HepG2 (cell line): ENCODE results near the gene BSG. TPM values are rescaled to one million over a fixed set of nuclear protein-coding genes. Genes with fewer than 3 reads are reported as not detected.

Source experiments
- ATAC-seq: fragments of 200-7000 bp; cut with Tn5 transposase; 3 replicates; pipeline ENCODE4 v1.9.1; 2020; ENCODE audit warnings: mild to moderate bottlenecking, moderate library complexity
- BruUV-seq: library from RNA; stranded (reverse); fragments of 400-500 nt; replicated peaks from 2 replicates; lab custom pipeline; 2021; lab: Mats Ljungman, UMichigan
- CTCF ChIA-PET: fragments of 300-600 bp; formaldehyde crosslinking; extraction: SDS; loops from one replicate; lab custom pipeline; 2021; ENCODE audit warnings: low total read pairs, inconsistent platforms, low intra/inter-chr PET ratio; lab: Yijun Ruan, JAX
- POLR2A ChIA-PET: fragments of 350-600 bp; sonication (Branson Sonifier 250); formaldehyde crosslinking; loops from one replicate; lab custom pipeline; 2020; ENCODE audit warnings: antibody characterized with exemption, inconsistent platforms; lab: Yijun Ruan, JAX
- DNase-seq: peaks from one replicate; pipeline ENCODE4 v3.0.0-alpha.2; 2015; ENCODE audit warnings: low spot score
- FAIRE-seq: peaks from 3 replicates; lab custom pipeline; 2011; peaks lifted over from hg19 to GRCh38; lab: Jason Lieb, UNC
- H2AFZ ChIP-seq: one replicate; pipeline ENCODE4 v1.6.1; 2011; ENCODE audit warnings: low read length, inconsistent platforms
- H3K27ac ChIP-seq: fragments of 300-600 bp; 3 replicates; pipeline ENCODE4 v1.8.0; 2011; ENCODE audit warnings: mixed run types, mild to moderate bottlenecking, mixed read lengths, low read length, inconsistent platforms; ENCODE audit not compliant: insufficient read depth; ENCODE audit errors: extremely low read length
- H3K27me3 ChIP-seq, 2 experiments: fragments of 200-600 bp in 1 of 2; 2 replicates in 1 of 2; 3 replicates in 1 of 2; pipeline versions ENCODE4 v1.6.0 to v1.8.0; 2011; ENCODE audit warnings: low read length in 2 of 2, mild to moderate bottlenecking in 2 of 2, moderate library complexity in 2 of 2, inconsistent platforms in 1 of 2; ENCODE audit not compliant: insufficient read depth in 2 of 2, control insufficient read depth in 1 of 2
- H3K36me3 ChIP-seq, 2 experiments: fragments of 200-600 bp in 1 of 2; replicated peaks in 1 of 2; 2 replicates in 1 of 2; 3 replicates in 1 of 2; pipeline versions ENCODE4 v1.5.1 to v1.8.0; 2011; ENCODE audit warnings: low read length in 2 of 2, inconsistent platforms in 1 of 2; ENCODE audit not compliant: insufficient read depth in 2 of 2, control insufficient read depth in 1 of 2
- H3K4me1 ChIP-seq: 2 replicates; pipeline ENCODE4 v1.5.1; 2012; ENCODE audit warnings: low read length, inconsistent platforms; ENCODE audit not compliant: insufficient read depth
- H3K4me2 ChIP-seq: 2 replicates; pipeline ENCODE4 v1.6.0; 2011; ENCODE audit warnings: low read depth, low read length, inconsistent platforms
- H3K4me3 ChIP-seq, 3 experiments: fragments of 200-600 bp in 1 of 3; sonication (generic), shearing (Covaris generic) in 1 of 3; replicated peaks in 1 of 3; 2 replicates each; pipeline ENCODE4 v1.5.1; 2011 to 2016; ENCODE audit warnings: low read length in 3 of 3, inconsistent platforms in 2 of 3, low read depth in 2 of 3, mild to moderate bottlenecking in 2 of 3, control low read depth in 1 of 3, mixed read lengths in 1 of 3; ENCODE audit not compliant: insufficient read depth in 1 of 3
- H3K79me2 ChIP-seq: one replicate; pipeline ENCODE4 v1.6.1; 2011; ENCODE audit warnings: low read length, inconsistent platforms; ENCODE audit not compliant: insufficient read depth
- H3K9ac ChIP-seq: 2 replicates; pipeline ENCODE4 v1.6.0; 2011; ENCODE audit warnings: mild to moderate bottlenecking, low read depth, low read length, inconsistent platforms; ENCODE audit not compliant: insufficient read depth
- H3K9me3 ChIP-seq: 2 replicates; pipeline ENCODE4 v1.5.1; 2012; ENCODE audit warnings: mild to moderate bottlenecking, low read length
- H4K20me1 ChIP-seq: 2 replicates; pipeline ENCODE4 v1.6.0; 2011; ENCODE audit warnings: inconsistent platforms, mild to moderate bottlenecking, low read length, moderate library complexity; ENCODE audit not compliant: insufficient read depth
- AGO2 ChIP-seq: fragments of 200-400 bp; formaldehyde crosslinking; optimal IDR thresholded peaks from 2 replicates; pipeline ENCODE3; 2017; ENCODE audit warnings: mild to moderate bottlenecking, low read depth, low read length, moderate library complexity
- AKAP8 ChIP-seq: sonication (generic); formaldehyde crosslinking; IDR thresholded peaks from 2 replicates; pipeline ENCODE4 v1.5.1; 2020; ENCODE audit warnings: mild to moderate bottlenecking, missing genetic modification reagents
- CHCHD3 ChIP-seq: sonication (generic); formaldehyde crosslinking; IDR thresholded peaks from 2 replicates; pipeline ENCODE4 v1.8.0; 2022; ENCODE audit warnings: mild to moderate bottlenecking, missing genetic modification reagents, moderate library complexity
- CREB3 ChIP-seq: sonication (generic); formaldehyde crosslinking; IDR thresholded peaks from 2 replicates; pipeline ENCODE4 v1.5.0; 2020; ENCODE audit warnings: missing genetic modification reagents
- ELF3 ChIP-seq: IDR thresholded peaks from 2 replicates; pipeline ENCODE4 v1.6.1; 2016; ENCODE audit warnings: missing genetic modification reagents, missing compliant biosample characterization
- HOXA5 ChIP-seq: sonication (generic); formaldehyde crosslinking; IDR thresholded peaks from 2 replicates; pipeline ENCODE4 v1.4.0; 2020; ENCODE audit warnings: missing genetic modification reagents
- KLF15 ChIP-seq: sonication (generic); formaldehyde crosslinking; IDR thresholded peaks from 2 replicates; pipeline ENCODE4 v1.8.1; 2023; ENCODE audit warnings: borderline replicate concordance, mild to moderate bottlenecking, inconsistent platforms, missing genetic modification reagents, mixed read lengths
- RBFOX2 ChIP-seq: fragments of 200-400 bp; formaldehyde crosslinking; IDR thresholded peaks from 2 replicates; pipeline ENCODE4 v1.6.1; 2017; ENCODE audit warnings: low read depth, mild to moderate bottlenecking, low read length
- REPIN1 ChIP-seq: sonication (generic); formaldehyde crosslinking; IDR thresholded peaks from 2 replicates; pipeline ENCODE4 v1.8.0; 2022; ENCODE audit warnings: missing genetic modification reagents, low read depth, mild to moderate bottlenecking, borderline replicate concordance
- SIN3A ChIP-seq: IDR thresholded peaks from 2 replicates; pipeline ENCODE4 v1.6.1; 2011; ENCODE audit warnings: low read depth, mild to moderate bottlenecking, control low read depth, low read length, borderline replicate concordance
- SMARCC2 ChIP-seq: fragments of 450-650 bp; IDR thresholded peaks from 2 replicates; pipeline ENCODE4 v1.6.1; 2017; ENCODE audit warnings: antibody characterized with exemption, mild to moderate bottlenecking
- TIGD3 ChIP-seq: sonication (generic); formaldehyde crosslinking; IDR thresholded peaks from 2 replicates; pipeline ENCODE4 v1.5.1; 2020; ENCODE audit warnings: mild to moderate bottlenecking, missing genetic modification reagents, borderline replicate concordance
- ZMAT3 ChIP-seq: sonication (generic); formaldehyde crosslinking; conservative IDR thresholded peaks from 2 replicates; pipeline ENCODE4 v1.7.0; 2021; ENCODE audit warnings: missing genetic modification reagents
- ZNF10 ChIP-seq: sonication (generic); formaldehyde crosslinking; IDR thresholded peaks from 2 replicates; pipeline ENCODE4 v1.4.0; 2020; ENCODE audit warnings: mild to moderate bottlenecking, low read depth, missing genetic modification reagents, borderline replicate concordance
- ZNF263 ChIP-seq: sonication (generic); formaldehyde crosslinking; IDR thresholded peaks from 2 replicates; pipeline ENCODE4 v1.4.0; 2020; ENCODE audit warnings: missing genetic modification reagents
- ZNF451 ChIP-seq: sonication (generic); formaldehyde crosslinking; IDR thresholded peaks from 2 replicates; pipeline ENCODE4 v1.5.0; 2020; ENCODE audit warnings: mild to moderate bottlenecking, missing genetic modification reagents
- ZNF556 ChIP-seq: sonication (generic); formaldehyde crosslinking; IDR thresholded peaks from 2 replicates; pipeline ENCODE4 v1.4.0; 2020; ENCODE audit warnings: mild to moderate bottlenecking, missing genetic modification reagents, borderline replicate concordance
- ZNF720 ChIP-seq: sonication (generic); formaldehyde crosslinking; IDR thresholded peaks from 2 replicates; pipeline ENCODE4 v1.4.0; 2020; ENCODE audit warnings: missing genetic modification reagents
- ZNF768 ChIP-seq: sonication (generic); formaldehyde crosslinking; IDR thresholded peaks from 2 replicates; pipeline ENCODE4 v1.4.0; 2020; ENCODE audit warnings: missing genetic modification reagents
- WGBS: methylation state at CpG from one replicate; pipeline ENCODE4 v1.1.6; 2017; ENCODE audit warnings: low lambda C conversion rate; 5-methylcytosine and 5-hydroxymethylcytosine counted together
- in situ Hi-C: cut with HindIII; loops from 2 replicates; pipeline ENCODE4 v1.10.0; 2017; ENCODE audit warnings: low pct_unique_long_range_greater_than_20kb; ENCODE audit not compliant: extremely low pct_ligation_motif_present
- intact Hi-C: fragments of 100-400 bp; cut with micrococcal nuclease; formaldehyde crosslinking; loops from one replicate; pipeline ENCODE4 v1.10.0; 2022; ENCODE audit not compliant: unreplicated experiment
- polyA plus RNA-seq, 8 experiments: library from polyadenylated mRNA; depleted of rRNA in 3 of 8; stranded (reverse) in 7 of 8; unstranded in 1 of 8; fragments of >200 nt; fragmentation: Illumina TruSeq in 4 of 8; extraction: Trizol in 4 of 8; gene quantifications; 2 replicates each; pipeline versions ENCODE4 v1.2.1 to v1.2.3, GENCODE V29; 2011 to 2016; ENCODE audit warnings: low read depth in 4 of 8, missing spikeins in 1 of 8, mixed read lengths in 1 of 8; ENCODE audit not compliant: insufficient read depth in 1 of 8
- total RNA-seq, 5 experiments: library from RNA; depleted of rRNA; stranded (reverse); fragments of >200 nt; fragmentation: Illumina TruSeq; extraction: Trizol; gene quantifications; 2 replicates each; pipeline ENCODE4 v1.2.3, GENCODE V29; 2016; ENCODE audit warnings: low read depth in 1 of 5

BSG gene
- total and polyA plus RNA-seq, 2 of the 13 experiments (the other 11 are each of a cell fraction or from before 2014, with no cell fraction given), result 309 to 754 TPM

GRCh38 chr19:575527-576506 lies 3.4 kb downstream of the BSG start:
- peak overlapping the region; percentile 93 for H3K4me2 ChIP-seq
- DNase-seq (no peak), FAIRE-seq (no peak), ATAC-seq (no peak)
- peak overlapping the region; percentile 90 to 99 (median 96); a peak in 5 of 6 replicates for H3K4me3 ChIP-seq
- H3K79me2 ChIP-seq, result peaks cover 74% of the 10 kb centered on the region
- POLR2A ChIA-PET, result interaction anchor here (0.6 to 3.1 kb wide), 6 partner anchors 8 to 164 kb away, joined by 3 to 13 read pairs (median 6); no protein-coding TSS in a partner anchor
- no TSS peak for BruUV-seq
- peaks cover 74% of the 10 kb centered on the region for H4K20me1 ChIP-seq
- no peaks in the 10 kb centered on the region for H3K9me3 ChIP-seq
- CTCF ChIA-PET, result interaction anchor here (1.1 kb wide), 1 partner anchor 12 kb away, joined by 3 read pairs; no protein-coding TSS in a partner anchor
- peak overlapping the region; percentile 76; the same call in 1 of the 2 replicates for H3K9ac ChIP-seq
- H3K27me3 ChIP-seq, result no peaks in the 10 kb centered on the region; a peak in 1 of 5 replicates
- H3K36me3 ChIP-seq, result peaks cover 23 to 24% of the 10 kb centered on the region in 2 experiments; a peak in 4 of 5 replicates
- H3K4me1 ChIP-seq, result peaks cover 16% of the 10 kb centered on the region
- no peak overlapping the region for H2AFZ ChIP-seq
- 85% methylated on average over 14 of the region's 38 CpGs for WGBS
- in situ Hi-C loops, result no loop called here
- intact Hi-C loops, result no loop called here
- no peak overlapping the region for H3K27ac ChIP-seq
- no peak for TF ChIP-seq ZNF556 (CRISPR knock-in tag)
- no peak for TF ChIP-seq ZNF451 (CRISPR knock-in tag)
- no peak for TF ChIP-seq CREB3
- no peak for TF ChIP-seq CHCHD3 (CRISPR knock-in tag)
- no peak for TF ChIP-seq SMARCC2
- no peak for TF ChIP-seq ZMAT3
- TF ChIP-seq ELF3 (CRISPR knock-in tag), result no peak
- TF ChIP-seq ZNF768 (CRISPR knock-in tag), result no peak
- TF ChIP-seq ZNF720 (CRISPR knock-in tag), result no peak
- TF ChIP-seq TIGD3, result no peak
- TF ChIP-seq REPIN1, result no peak
- no peak for TF ChIP-seq HOXA5 (CRISPR knock-in tag)
- peak; percentile 28 for TF ChIP-seq AGO2
- no peak for TF ChIP-seq KLF15 (CRISPR knock-in tag)
- TF ChIP-seq ZNF10 (CRISPR knock-in tag), result no peak
- peak; percentile 77; the same call in 1 of the 2 replicates for TF ChIP-seq AKAP8 (CRISPR knock-in tag)
- TF ChIP-seq ZNF263 (CRISPR knock-in tag), result peak; percentile 20; the same call in 1 of the 2 replicates
- peak; percentile 37; the same call in 1 of the 2 replicates for TF ChIP-seq RBFOX2
- peak; percentile 8; the same call in 1 of the 2 replicates for TF ChIP-seq SIN3A
